GM19455 (cell line): ENCODE measurements around the gene PPP1R2C.

Experiments used
- ATAC-seq: cut with Tn5 transposase; IDR thresholded peaks from one replicate; pipeline ENCODE4 v1.9.1; 2021; ENCODE audit not compliant: unreplicated experiment

Gene PPP1R2C

DNA sequence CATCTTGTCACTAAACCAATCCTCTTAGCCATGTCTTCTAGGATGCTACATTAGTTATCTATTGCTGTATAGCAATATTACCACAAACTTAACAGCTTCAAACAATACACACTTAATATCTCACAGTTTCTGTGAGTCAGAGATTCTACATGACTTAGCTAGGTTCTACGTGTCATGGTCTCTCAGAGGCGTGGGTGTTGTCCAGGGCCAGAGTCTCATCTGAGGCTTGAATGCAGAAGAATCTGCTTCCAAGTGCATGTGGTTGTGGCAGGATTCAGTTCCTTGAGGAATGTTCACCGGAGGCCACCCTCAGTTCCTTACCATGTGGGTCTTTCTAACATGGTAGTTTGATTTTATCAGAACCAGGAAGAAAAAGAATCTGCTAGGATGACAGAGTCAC is 26.4 kb downstream of the PPP1R2C start:
- ATAC-seq: no peak

DNA sequence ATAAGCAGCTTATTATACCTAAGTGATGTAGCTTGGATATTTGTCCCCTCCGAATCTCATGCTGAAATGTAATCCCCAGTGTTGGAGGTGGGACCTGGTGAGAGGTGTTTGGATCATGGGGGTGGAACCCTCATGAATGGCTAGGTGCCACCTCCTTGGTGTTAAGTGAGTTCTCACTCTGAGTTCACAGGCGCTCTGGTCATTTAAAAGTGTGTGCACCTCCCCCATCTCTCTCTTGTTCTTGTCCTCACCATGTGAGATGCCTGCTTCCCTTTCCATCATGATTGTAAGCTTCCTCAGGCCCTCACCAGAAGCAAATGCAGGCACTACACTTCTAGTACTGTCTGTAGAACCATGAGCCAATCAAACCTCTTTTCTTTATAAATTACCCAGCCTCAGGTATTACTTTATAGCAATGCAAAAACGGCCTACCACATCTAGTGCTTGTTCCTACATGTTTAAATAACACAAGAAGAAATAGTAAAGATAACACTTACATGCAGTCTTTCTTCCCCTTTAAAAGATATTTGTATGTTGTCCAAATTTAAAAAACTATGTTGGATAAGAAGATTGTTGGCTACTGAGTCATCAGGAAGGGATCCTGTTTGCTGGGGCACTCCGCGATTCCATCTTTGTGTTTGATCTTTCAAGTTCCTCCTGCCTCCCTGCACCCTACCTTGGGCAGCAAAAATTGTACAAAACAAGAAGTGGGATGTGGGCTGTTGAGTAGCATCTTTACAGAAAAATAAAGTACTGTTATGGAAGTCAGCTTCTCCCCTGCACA is 29.7 kb downstream of the PPP1R2C start:
- ATAC-seq: no peak

DNA sequence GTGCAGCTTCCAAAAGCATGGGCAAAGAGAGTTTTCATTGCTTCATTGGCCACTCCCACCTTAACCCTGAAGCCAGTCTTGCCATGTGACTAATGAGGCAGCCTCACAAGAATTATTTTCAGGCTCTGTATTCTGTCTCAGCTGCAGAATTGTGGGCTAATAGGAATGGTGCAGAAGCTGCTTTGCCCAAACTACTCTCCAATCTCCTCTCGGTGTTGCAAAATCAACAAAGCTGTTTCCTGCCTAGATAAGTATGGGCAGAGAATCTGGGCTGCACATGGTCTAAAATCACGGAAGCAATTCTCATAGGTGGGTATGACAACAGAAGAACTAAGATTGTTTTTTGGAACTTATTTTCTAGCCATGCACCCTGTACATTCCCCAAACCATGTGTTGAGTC is 31.4 kb downstream of the PPP1R2C start:
- ATAC-seq: no peak

DNA sequence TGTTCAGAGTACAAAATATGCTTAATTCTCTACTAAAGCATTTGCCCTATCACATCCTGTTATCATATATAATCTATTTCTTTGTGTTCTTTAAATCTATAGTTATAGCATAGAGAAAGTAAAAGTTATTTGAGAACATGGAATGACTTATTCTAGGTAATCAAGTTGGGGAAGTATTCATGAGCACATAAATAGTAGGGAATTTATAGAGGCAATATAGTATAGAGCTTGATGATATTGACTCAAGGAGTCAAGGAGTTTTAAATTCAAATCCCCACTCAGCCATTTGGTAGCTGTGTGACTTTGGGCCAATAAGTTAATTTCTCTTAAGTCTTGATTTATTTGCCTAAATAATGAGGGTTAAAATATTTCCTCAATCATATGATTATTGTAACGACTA is 37.5 kb downstream of the PPP1R2C start:
- ATAC-seq: no peak

DNA sequence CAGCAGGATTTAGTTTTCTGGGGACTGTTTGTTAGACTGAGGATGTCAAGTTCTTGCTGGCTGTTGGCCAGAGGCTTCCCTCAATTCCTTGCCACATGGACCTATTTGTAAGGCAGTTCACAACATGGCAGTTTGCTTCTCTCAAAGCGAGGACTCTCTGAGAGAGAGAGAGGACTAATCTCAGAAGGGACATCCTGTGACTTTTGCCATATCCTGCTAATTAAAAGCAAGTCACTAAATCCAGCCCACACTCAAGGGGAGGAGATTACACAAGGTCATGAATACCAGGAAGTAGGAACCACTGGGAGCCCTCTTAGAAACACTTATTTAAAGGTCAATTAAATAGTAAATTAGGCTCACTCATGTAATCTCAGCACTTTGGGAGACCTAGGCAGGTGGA is 38.2 kb downstream of the PPP1R2C start:
- no peak for ATAC-seq

DNA sequence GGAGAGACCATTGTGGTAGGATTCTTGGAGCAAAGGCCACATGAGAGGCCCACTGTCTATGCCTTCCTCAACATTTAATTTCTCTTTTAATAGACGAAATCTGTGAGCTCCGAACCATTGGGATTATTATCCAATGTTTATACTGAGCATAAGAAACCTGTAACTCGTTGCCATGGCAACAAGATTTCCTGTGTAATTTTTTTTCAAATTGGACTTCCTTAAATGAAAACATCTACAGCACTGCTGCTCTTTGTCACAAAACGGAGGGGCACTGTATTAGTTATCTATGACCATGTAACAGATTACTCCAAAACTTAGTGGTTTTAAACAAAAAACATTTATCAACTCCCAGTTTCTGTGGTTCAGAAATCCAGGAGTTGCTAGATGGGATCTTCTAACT is 38.7 kb downstream of the PPP1R2C start:
- ATAC-seq: no peak

DNA sequence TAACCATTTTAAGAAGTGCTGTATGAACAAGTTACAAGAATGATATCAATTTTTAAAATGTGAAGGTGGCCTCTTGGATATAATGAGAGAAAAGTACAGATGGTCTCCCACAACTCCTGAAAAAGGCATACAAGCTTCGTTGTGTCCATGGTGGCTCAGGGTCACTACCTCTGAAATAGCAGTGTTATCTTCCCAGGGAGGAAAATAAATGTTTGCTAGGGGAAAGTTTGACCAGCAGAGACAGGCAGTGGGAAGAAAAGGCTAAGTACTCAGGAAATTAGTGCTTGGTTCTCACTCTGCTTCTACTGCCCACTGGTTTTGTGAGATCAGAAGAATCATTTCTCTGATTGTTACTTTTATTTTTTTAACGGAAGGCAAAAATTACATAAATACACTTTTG is 39.4 kb downstream of the PPP1R2C start:
- no peak for ATAC-seq

DNA sequence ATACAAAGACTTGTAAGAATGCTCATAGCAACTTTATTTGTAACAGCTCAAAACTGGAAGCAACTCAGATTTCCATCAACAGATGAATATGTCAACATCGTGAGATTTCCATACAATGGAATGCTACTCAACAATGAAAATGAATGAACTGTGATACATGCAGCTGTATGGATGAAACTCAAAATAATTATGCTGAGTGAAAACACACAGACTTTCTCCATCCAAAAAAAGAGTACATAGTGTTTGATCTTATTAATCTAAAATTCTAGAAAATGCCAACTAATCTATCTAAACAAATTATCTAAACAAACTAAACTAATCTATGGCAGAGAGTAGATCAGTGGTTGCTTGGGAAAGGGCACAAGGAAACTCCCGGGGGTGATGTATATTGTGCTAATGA is 42.7 kb downstream of the PPP1R2C start:
- ATAC-seq: no peak

DNA sequence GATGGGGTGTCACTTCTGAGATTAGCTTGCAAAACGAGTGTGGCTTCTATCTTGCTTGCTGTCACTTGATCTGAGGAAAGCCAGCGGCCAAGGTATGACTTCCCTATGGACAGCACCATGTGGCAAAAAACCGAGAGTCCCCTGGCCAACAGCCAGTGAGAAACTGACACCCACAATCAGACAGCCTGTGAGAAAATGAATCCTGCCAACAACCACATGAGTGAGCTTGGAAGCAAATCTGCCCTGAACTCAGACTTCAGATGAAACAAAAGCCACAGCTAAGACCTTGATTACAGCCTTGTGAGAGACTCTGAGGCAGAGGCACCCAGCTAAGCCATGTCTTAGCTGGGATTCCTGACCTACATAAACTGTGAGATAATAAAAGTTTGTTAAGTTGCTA is 45.5 kb downstream of the PPP1R2C start:
- ATAC-seq: no peak
